Nephron (organoid): ENCODE results near the gene TBC1D7.

ENCODE experiments used
- H3K27ac Mint-ChIP-seq, 3 experiments: 2 replicates each; pipeline ENCODE4 v1.8.0; 2020; ENCODE audit warnings: mixed read lengths in 3 of 3, mild to moderate bottlenecking in 2 of 3, moderate library complexity in 1 of 3
- H3K27me3 Mint-ChIP-seq: 2 replicates; pipeline ENCODE4 v1.8.0; 2021; ENCODE audit warnings: low read depth, mild to moderate bottlenecking, moderate library complexity, mixed read lengths
- H3K36me3 Mint-ChIP-seq: 2 replicates; pipeline ENCODE4 v1.8.0; 2020; ENCODE audit warnings: low read depth, mixed read lengths
- H3K4me1 Mint-ChIP-seq: 2 replicates; pipeline ENCODE4 v1.8.0; 2020; ENCODE audit warnings: mixed read lengths
- H3K4me3 Mint-ChIP-seq, 3 experiments: 2 replicates each; pipeline ENCODE4 v1.8.0; 2020; ENCODE audit warnings: mild to moderate bottlenecking in 3 of 3, mixed read lengths in 3 of 3, moderate library complexity in 2 of 3
- H3K9me3 Mint-ChIP-seq: 2 replicates; pipeline ENCODE4 v1.8.0; 2020; ENCODE audit warnings: mixed read lengths
- TF ChIP-seq, protein P1 (sequence below), 3 experiments: fragments of 200-600 bp; sonication (generic); IDR thresholded peaks; one replicate each; pipeline ENCODE4 v1.5.0; 2021; ENCODE audit warnings: antibody characterized with exemption in 3 of 3; ENCODE audit not compliant: unreplicated experiment in 3 of 3

Gene TBC1D7

DNA sequence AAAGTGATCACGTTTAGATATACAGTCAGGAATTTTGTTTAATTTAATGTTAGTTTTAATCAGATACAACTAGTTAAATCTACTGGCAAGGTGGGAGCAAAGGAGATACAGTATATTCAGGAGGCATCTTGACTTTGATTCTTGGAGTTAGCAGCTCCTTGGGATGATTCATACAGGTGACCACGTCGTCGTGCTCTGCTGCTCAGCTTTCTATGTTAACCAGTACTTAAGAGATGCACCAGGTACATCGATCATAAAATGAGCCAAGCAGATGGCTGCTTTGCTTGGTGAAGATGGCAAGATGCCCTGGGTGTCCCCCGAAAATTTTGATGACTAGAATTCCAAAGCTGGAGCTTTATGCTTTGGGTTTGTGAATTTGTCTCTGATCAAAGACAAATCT is 64.7 kb downstream of the TBC1D7 start:
- Mint-ChIP-seq H3K27ac (no peak overlapping the region), H3K4me3 (no peak overlapping the region), H3K27me3 (peaks cover 3% of the 10 kb centered on the region), H3K9me3 (no peaks in the 10 kb centered on the region), H3K36me3 (peaks cover 10% of the 10 kb centered on the region), H3K4me1 (peaks cover 1% of the 10 kb centered on the region)
- TF ChIP-seq, protein P1, sequence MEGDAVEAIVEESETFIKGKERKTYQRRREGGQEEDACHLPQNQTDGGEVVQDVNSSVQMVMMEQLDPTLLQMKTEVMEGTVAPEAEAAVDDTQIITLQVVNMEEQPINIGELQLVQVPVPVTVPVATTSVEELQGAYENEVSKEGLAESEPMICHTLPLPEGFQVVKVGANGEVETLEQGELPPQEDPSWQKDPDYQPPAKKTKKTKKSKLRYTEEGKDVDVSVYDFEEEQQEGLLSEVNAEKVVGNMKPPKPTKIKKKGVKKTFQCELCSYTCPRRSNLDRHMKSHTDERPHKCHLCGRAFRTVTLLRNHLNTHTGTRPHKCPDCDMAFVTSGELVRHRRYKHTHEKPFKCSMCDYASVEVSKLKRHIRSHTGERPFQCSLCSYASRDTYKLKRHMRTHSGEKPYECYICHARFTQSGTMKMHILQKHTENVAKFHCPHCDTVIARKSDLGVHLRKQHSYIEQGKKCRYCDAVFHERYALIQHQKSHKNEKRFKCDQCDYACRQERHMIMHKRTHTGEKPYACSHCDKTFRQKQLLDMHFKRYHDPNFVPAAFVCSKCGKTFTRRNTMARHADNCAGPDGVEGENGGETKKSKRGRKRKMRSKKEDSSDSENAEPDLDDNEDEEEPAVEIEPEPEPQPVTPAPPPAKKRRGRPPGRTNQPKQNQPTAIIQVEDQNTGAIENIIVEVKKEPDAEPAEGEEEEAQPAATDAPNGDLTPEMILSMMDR (IDR thresholded peaks at IDR 0.05; ENCODE audit: unreplicated experiment in 3 of 3) = no peak

DNA sequence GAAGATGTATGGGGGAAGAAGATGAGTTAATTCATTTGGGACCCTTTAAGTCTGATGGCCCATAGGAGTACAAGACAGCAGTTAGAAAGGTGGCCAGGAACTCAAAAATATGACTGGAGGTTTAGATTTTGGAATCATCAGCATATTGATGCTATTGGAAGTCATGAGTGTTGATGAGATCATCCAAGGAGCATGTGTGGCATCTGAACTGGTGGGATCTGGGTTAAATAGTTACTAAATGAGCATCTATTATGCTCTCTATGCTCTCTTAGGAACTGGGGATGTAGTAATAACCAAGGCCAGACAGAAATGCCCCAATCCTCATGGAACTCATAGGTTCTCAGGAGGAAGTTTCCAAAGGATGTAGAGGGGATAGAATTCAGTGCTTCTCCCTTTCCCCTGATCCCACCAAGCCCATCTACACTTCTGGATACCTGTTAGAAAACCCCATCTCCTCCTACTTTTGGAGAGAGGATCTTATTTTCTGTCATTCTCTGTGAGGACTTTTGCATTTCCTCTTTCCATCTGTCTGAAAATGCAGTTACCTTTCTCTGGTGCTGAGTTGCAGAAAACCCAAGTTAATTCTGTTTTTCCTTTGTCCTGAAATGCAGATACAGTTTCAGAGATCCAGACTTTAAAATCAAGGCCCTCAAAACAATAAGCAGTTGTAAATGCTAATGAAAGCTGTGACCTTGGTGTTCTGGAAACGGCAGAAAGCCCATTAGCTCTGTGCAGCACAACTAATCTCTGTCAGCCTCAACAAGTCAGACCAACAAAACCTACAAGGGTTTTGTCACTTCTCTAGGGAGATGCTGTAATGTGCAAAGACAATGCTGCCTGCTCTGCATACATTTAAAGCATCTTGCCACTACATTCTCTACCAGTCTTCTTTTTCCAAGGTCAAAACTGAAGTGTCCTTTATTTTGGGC is 65.8 kb downstream of the TBC1D7 start:
- Mint-ChIP-seq H3K27ac (no peak overlapping the region), H3K4me1 (no peaks in the 10 kb centered on the region), H3K9me3 (peaks cover 1% of the 10 kb centered on the region), H3K4me3 (no peak overlapping the region), H3K27me3 (peaks cover 3% of the 10 kb centered on the region), H3K36me3 (peaks cover 12% of the 10 kb centered on the region)
- TF ChIP-seq, protein P1 (IDR thresholded peaks at IDR 0.05; ENCODE audit: unreplicated experiment in 3 of 3) = no peak

DNA sequence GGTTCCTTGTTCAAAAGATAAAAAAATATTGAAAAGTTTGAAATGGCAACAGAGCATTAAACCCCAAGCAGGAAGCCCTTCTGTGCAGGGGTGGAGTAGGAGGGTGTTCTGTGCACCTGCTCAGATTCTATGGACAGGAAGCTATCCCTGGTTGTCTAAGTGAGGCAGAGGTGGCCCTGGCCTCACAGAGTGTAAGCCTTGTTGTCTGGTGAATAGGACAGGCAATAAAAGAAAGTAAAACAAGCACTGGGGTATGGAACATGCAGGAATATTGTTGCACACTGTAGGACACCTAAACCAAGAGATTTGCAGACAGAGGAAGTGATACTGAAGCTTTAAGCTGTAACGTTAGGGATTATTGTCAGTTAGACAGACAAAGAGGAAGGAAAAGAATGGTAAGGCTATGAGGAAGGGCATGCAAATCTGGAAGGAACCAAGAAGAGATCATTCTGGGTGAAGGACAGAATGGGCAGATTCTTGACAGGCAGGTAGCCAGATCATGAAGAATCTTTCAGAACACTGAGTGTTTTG is 66.8 kb downstream of the TBC1D7 start:
- H3K4me1 Mint-ChIP-seq = peaks cover under 1% of the 10 kb centered on the region
- peaks cover 3% of the 10 kb centered on the region for H3K27me3 Mint-ChIP-seq
- TF ChIP-seq, protein P1 (IDR thresholded peaks at IDR 0.05; ENCODE audit: unreplicated experiment in 3 of 3) = no peak
- H3K27ac Mint-ChIP-seq = no peak overlapping the region
- H3K36me3 Mint-ChIP-seq = peaks cover 13% of the 10 kb centered on the region
- no peak overlapping the region for H3K4me3 Mint-ChIP-seq
- peaks cover 8% of the 10 kb centered on the region for H3K9me3 Mint-ChIP-seq

DNA sequence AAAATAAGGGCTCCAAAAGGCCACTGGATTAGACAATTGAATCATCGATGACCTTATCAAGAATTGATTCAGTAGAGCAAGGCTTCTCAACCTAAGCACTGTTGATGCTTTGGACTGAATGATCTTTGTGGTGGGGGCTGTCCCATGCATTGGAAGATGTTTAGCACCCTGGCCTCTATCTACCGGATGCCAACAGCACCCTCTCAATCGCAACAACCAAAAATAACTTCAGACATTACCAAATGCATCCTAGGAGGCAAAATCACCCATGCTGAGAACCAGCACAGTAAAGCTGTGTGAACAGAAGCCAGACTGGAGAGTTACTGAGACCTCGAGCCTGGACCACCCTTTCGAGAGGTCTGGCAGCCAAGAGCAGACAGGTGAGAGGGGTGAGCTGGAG is 67.5 kb downstream of the TBC1D7 start:
- H3K27ac Mint-ChIP-seq = no peak overlapping the region
- peaks cover 3% of the 10 kb centered on the region for H3K27me3 Mint-ChIP-seq
- peaks cover 12% of the 10 kb centered on the region for H3K36me3 Mint-ChIP-seq
- no peak overlapping the region for H3K4me3 Mint-ChIP-seq
- peaks cover 6% of the 10 kb centered on the region for H3K4me1 Mint-ChIP-seq
- TF ChIP-seq, protein P1 (IDR thresholded peaks at IDR 0.05; ENCODE audit: unreplicated experiment in 3 of 3) = no peak
- H3K9me3 Mint-ChIP-seq = peaks cover 11% of the 10 kb centered on the region

DNA sequence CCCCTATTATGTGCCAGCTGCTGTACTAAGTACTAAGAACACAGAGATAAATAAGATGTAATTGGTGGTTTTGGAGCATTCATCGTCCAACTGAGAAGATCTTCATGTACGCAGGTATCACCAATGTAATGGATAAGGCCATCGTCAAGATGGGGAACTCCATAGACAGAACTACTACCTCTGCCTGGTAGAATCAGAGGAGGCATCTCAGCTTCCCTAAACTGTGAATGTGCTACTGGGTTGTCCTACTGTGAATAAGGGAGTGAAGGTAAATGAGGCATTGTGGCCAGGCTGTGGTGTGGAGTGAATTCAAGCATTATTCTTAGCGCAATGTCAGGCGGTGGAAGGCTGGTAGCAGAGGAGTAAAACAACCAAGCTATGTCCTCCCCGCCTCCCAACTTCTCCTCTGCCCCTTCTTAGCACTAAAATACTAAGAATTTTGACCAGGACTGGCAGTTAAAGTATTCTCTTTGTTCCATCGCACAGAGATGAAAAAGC is 68.2 kb downstream of the TBC1D7 start:
- peaks cover 6% of the 10 kb centered on the region for H3K4me1 Mint-ChIP-seq

More for the DNA sequence above, 68.2 kb downstream of the TBC1D7 start:
- H3K9me3 Mint-ChIP-seq = peaks cover 14% of the 10 kb centered on the region
- TF ChIP-seq, protein P1 (IDR thresholded peaks at IDR 0.05; ENCODE audit: unreplicated experiment in 3 of 3) = no peak
- H3K27ac Mint-ChIP-seq = no peak overlapping the region
- H3K4me3 Mint-ChIP-seq = no peak overlapping the region
- peaks cover 3% of the 10 kb centered on the region for H3K27me3 Mint-ChIP-seq
- peaks cover 16% of the 10 kb centered on the region for H3K36me3 Mint-ChIP-seq
